HL-60 (cell line): Measurements from ENCODE around the gene EVC.

Source experiments
- TF ChIP-seq, protein P1 (sequence below): IDR thresholded peaks from one replicate; pipeline ENCODE4 v1.5.1; 2011; ENCODE audit warnings: low read length, control low read depth, inconsistent platforms; ENCODE audit not compliant: insufficient read depth
- TF ChIP-seq, protein P2 (sequence below): IDR thresholded peaks from 2 replicates; pipeline ENCODE4 v1.6.1; 2012; ENCODE audit warnings: low read depth; ENCODE audit not compliant: insufficient replicate concordance

DNA sequence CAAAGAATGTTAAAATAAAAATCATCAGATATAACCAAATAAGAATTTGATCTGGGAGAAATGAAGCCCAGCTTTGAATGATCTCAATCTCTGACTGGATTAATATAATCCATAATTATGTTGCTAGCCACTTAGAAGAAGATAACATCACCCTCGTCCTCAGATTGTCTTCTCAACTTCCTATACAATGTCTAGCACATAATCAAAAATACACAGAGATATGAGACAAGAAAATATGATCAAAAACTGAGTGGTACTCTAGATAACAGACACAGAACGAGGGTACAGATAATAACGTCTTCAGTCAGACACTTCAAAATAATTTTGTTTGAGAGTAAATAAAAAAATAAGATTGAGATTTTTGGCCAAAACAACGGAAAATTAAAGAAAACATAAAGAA lies 49.8 kb upstream of the EVC start:
- TF ChIP-seq, protein P1, sequence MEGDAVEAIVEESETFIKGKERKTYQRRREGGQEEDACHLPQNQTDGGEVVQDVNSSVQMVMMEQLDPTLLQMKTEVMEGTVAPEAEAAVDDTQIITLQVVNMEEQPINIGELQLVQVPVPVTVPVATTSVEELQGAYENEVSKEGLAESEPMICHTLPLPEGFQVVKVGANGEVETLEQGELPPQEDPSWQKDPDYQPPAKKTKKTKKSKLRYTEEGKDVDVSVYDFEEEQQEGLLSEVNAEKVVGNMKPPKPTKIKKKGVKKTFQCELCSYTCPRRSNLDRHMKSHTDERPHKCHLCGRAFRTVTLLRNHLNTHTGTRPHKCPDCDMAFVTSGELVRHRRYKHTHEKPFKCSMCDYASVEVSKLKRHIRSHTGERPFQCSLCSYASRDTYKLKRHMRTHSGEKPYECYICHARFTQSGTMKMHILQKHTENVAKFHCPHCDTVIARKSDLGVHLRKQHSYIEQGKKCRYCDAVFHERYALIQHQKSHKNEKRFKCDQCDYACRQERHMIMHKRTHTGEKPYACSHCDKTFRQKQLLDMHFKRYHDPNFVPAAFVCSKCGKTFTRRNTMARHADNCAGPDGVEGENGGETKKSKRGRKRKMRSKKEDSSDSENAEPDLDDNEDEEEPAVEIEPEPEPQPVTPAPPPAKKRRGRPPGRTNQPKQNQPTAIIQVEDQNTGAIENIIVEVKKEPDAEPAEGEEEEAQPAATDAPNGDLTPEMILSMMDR, result no peak
- TF ChIP-seq, protein P2, sequence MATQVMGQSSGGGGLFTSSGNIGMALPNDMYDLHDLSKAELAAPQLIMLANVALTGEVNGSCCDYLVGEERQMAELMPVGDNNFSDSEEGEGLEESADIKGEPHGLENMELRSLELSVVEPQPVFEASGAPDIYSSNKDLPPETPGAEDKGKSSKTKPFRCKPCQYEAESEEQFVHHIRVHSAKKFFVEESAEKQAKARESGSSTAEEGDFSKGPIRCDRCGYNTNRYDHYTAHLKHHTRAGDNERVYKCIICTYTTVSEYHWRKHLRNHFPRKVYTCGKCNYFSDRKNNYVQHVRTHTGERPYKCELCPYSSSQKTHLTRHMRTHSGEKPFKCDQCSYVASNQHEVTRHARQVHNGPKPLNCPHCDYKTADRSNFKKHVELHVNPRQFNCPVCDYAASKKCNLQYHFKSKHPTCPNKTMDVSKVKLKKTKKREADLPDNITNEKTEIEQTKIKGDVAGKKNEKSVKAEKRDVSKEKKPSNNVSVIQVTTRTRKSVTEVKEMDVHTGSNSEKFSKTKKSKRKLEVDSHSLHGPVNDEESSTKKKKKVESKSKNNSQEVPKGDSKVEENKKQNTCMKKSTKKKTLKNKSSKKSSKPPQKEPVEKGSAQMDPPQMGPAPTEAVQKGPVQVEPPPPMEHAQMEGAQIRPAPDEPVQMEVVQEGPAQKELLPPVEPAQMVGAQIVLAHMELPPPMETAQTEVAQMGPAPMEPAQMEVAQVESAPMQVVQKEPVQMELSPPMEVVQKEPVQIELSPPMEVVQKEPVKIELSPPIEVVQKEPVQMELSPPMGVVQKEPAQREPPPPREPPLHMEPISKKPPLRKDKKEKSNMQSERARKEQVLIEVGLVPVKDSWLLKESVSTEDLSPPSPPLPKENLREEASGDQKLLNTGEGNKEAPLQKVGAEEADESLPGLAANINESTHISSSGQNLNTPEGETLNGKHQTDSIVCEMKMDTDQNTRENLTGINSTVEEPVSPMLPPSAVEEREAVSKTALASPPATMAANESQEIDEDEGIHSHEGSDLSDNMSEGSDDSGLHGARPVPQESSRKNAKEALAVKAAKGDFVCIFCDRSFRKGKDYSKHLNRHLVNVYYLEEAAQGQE, result no peak
